Thyroid gland (tissue), 4 donors: Measurements from ENCODE around the gene PIP4K2A. TPM values are rescaled to one million over a fixed set of nuclear protein-coding genes. Genes with fewer than 3 reads are reported as not detected.

Source experiments
- DNase-seq, 2 donors: peaks; one replicate each; pipeline ENCODE4 v3.0.0-alpha.2; 2019
- H3K27ac ChIP-seq, 3 donors: fragments of 200-600 bp; sonication (generic); 1 replicate in 2 of 3; 2 replicates in 1 of 3; pipeline ENCODE4 v1.5.1; 2016 to 2019; ENCODE audit warnings: mild to moderate bottlenecking in 1 of 3, moderate library complexity in 1 of 3
- H3K27me3 ChIP-seq: fragments of 200-600 bp; sonication (generic); one replicate; pipeline ENCODE4 v1.5.1; 2019
- H3K36me3 ChIP-seq, 2 donors: fragments of 200-600 bp; sonication (generic); one replicate each; pipeline ENCODE4 v1.5.1; 2016 to 2019
- H3K4me1 ChIP-seq, 2 donors: fragments of 200-600 bp; sonication (generic); one replicate each; pipeline ENCODE4 v1.5.1; 2017 to 2019
- H3K4me3 ChIP-seq, 3 donors: fragments of 200-600 bp; sonication (generic); replicated peaks in 1 of 3; 1 replicate in 2 of 3; 2 replicates in 1 of 3; pipeline ENCODE4 v1.5.1; 2016; ENCODE audit warnings: mild to moderate bottlenecking in 1 of 3
- H3K9me3 ChIP-seq: fragments of 200-600 bp; sonication (generic); one replicate; pipeline ENCODE4 v1.5.1; 2017
- CTCF ChIP-seq, 6 experiments: fragments of 200-600 bp in 3 of 6; fragments of 450-650 bp in 3 of 6; sonication (generic) in 3 of 6; IDR thresholded peaks; one replicate each; pipeline ENCODE4 v1.5.1; 2016 to 2019; ENCODE audit warnings: antibody characterized with exemption in 6 of 6, mild to moderate bottlenecking in 2 of 6, inconsistent platforms in 1 of 6, moderate library complexity in 1 of 6
- POLR2A ChIP-seq, 2 donors: fragments of 450-650 bp; IDR thresholded peaks; one replicate each; pipeline ENCODE4 v1.6.1; 2017; ENCODE audit warnings: antibody characterized with exemption in 2 of 2, mild to moderate bottlenecking in 2 of 2, moderate library complexity in 1 of 2
- WGBS, 2 donors: methylation state at CpG; one replicate each; pipeline ENCODE4 v1.1.5; 2017; 5-methylcytosine and 5-hydroxymethylcytosine counted together
- intact Hi-C: fragments of 100-400 bp; cut with DNase I; formaldehyde crosslinking; loops from one replicate; pipeline ENCODE4 v1.15.1; 2023
- total RNA-seq, 4 donors: library from RNA; depleted of rRNA; stranded (reverse); fragments of >200 nt; gene quantifications; one replicate each; pipeline ENCODE4 v1.2.3, GENCODE V29; 2016

PIP4K2A gene
- total RNA-seq, 4 donors from 2014 or later: 16.5 to 23.2 (median 19.3) TPM

DNA sequence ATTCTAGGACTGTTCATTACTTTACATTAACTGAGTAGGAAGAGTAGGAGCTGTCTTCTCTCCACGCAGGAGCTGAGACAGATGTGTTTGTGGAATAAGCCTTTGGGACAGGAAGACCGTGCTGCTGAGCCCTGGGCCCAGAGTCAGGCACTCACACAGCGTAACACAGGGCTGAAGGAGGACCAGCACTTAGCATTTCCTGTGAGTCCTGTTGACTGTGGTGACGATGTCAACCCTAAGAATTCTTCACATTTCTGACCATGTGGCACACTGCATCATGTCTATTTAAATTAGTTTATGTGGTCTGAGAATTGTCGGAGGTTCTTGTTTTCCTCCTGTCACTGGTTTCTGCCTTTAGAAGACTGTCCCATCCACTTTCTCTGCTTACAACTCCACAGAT, 117.2 kb downstream of the PIP4K2A start:
- no peak for DNase-seq
- H3K4me1 ChIP-seq: peaks cover 0 to 24% of the 10 kb centered on the region in 2 donors
- TF ChIP-seq POLR2A (IDR thresholded peaks at IDR 0.05) (no peak), CTCF (IDR thresholded peaks at IDR 0.05) (no peak)
- no peaks in the 10 kb centered on the region for H3K36me3 ChIP-seq
- no peak overlapping the region for H3K27ac ChIP-seq
- no peak overlapping the region for H3K4me3 ChIP-seq
- intact Hi-C loops: loop anchor here (10.0 kb wide), 1 partner anchor 128 kb away; no protein-coding TSS in a partner anchor
- 77 to 85% methylated on average over 5 of the region's 5 CpGs for WGBS, 2 donors
- H3K27me3 ChIP-seq: no peaks in the 10 kb centered on the region
- H3K9me3 ChIP-seq: no peaks in the 10 kb centered on the region

DNA sequence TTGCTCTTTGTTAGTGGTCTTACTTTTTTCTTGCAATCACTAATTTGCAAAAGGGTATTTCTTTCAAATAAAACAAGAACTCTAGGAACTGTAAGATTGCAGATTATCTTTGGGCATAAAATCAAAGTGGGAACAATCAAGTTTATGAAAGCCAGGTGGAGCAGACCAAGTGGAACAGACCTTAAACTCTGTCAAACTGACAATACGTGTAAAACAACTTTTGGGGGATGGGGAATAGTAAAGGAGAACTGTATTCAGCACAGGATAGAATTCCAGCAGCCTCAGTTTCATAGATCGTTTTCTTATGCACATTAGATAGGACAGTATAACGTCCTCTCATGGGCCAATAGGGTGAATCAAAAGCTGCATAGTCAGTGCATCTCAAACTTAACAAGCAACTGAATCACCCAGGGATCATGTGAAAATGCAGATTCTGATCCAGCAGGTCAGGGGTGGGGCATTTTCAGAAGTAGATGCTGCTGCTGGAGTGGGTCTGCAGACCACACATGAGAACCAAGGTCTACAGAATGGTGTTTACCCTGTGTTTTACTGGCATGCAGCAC, 120.7 kb downstream of the PIP4K2A start:
- H3K4me1 ChIP-seq: peaks cover 0 to 10% of the 10 kb centered on the region in 2 donors
- no peak overlapping the region for H3K4me3 ChIP-seq
- WGBS, 2 donors: 54 to 60% methylated on average over 3 of the region's 3 CpGs
- peaks cover 0 to 9% of the 10 kb centered on the region in 2 donors for H3K36me3 ChIP-seq
- intact Hi-C loops: loop anchor here (10.0 kb wide), 1 partner anchor 131 kb away; no protein-coding TSS in a partner anchor
- TF ChIP-seq CTCF (IDR thresholded peaks at IDR 0.05): no peak
- no peak for TF ChIP-seq POLR2A (IDR thresholded peaks at IDR 0.05)
- no peaks in the 10 kb centered on the region for H3K9me3 ChIP-seq
- no peaks in the 10 kb centered on the region for H3K27me3 ChIP-seq
- no peak overlapping the region for H3K27ac ChIP-seq
- DNase-seq: no peak

GRCh38 chr10:22593026-22593425, 121.4 kb downstream of the PIP4K2A start:
- 88 to 89% methylated on average over 3 of the region's 3 CpGs for WGBS, 2 donors
- Histone ChIP-seq H3K4me3 (no peak overlapping the region), H3K36me3 (peaks cover 0 to 9% of the 10 kb centered on the region in 2 donors), H3K27ac (no peak overlapping the region), H3K4me1 (peaks cover 0 to 10% of the 10 kb centered on the region in 2 donors), H3K9me3 (no peaks in the 10 kb centered on the region), H3K27me3 (no peaks in the 10 kb centered on the region)
- DNase-seq: no peak
- intact Hi-C loops: loop anchor here (10.0 kb wide), 1 partner anchor 132 kb away; no protein-coding TSS in a partner anchor
- TF ChIP-seq POLR2A (IDR thresholded peaks at IDR 0.05) (no peak), CTCF (IDR thresholded peaks at IDR 0.05) (no peak)

DNA sequence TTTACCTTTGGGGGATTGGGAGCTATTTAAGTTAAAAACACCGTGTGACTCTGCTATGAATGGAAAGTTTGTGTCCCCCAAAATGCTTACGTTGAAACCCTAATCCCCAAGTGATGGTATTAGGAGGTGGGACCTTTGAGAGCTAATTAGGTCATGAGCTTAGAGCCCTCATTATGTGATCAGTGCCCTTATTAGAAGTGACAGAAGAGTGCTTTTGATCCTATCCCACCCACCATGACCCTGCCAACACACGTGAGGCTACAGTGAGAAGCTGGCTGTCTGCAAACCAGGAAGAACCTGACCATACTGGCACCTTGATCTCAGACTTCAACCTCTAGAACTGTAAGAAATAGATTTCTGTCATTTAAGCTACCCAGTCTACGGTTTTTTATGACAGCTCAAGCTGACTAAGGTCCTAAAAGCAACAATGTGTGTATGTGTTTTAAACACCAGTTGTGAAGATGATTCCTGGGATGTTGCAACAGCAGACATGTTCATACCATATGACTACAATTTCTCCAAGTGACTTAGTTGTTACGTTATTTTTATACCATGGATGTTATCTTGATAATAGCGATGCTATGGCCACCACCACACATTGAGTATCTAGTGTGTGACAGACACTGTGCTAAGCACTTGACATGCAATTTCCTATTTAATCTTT, 124.4 kb downstream of the PIP4K2A start:
- Histone ChIP-seq H3K27ac (no peak overlapping the region), H3K27me3 (no peaks in the 10 kb centered on the region), H3K4me1 (peaks cover 0 to 5% of the 10 kb centered on the region in 2 donors), H3K9me3 (no peaks in the 10 kb centered on the region), H3K36me3 (peaks cover 0 to 9% of the 10 kb centered on the region in 2 donors), H3K4me3 (no peak overlapping the region)
- TF ChIP-seq POLR2A (IDR thresholded peaks at IDR 0.05): no peak
- TF ChIP-seq CTCF (IDR thresholded peaks at IDR 0.05): no peak
- 80 to 84% methylated on average over 6 of the region's 6 CpGs for WGBS, 2 donors
- intact Hi-C loops: loop anchor here (10.0 kb wide), 1 partner anchor 135 kb away; no protein-coding TSS in a partner anchor
- no peak for DNase-seq

- no peak for TF ChIP-seq CTCF (IDR thresholded peaks at IDR 0.05)
- no peak for TF ChIP-seq POLR2A (IDR thresholded peaks at IDR 0.05)
- Histone ChIP-seq H3K27ac (no peak overlapping the region), H3K9me3 (no peaks in the 10 kb centered on the region), H3K4me1 (peaks cover 0 to under 1% of the 10 kb centered on the region in 2 donors), H3K27me3 (no peaks in the 10 kb centered on the region), H3K4me3 (no peak overlapping the region), H3K36me3 (peaks cover 0 to 9% of the 10 kb centered on the region in 2 donors)
- intact Hi-C loops: no loop called here
- no peak for DNase-seq
- WGBS, 2 donors: 92 to 98% methylated on average over 1 of the region's 1 CpG
These were observed 125.9 kb downstream of the PIP4K2A start for GRCh38 chr10:22588462-22588861.
